ENCODE data around the gene PPM1A. TPM values are rescaled to one million over a fixed set of nuclear protein-coding genes. Genes with fewer than 3 reads are reported as not detected.

The PPM1A gene
- total and polyA plus RNA-seq, 2 of the 13 experiments (the other 11 are each of a cell fraction or from before 2014, with no cell fraction given): 23.3 to 29.8 TPM

- TF ChIP-seq ZNF407 (CRISPR knock-in tag; IDR thresholded peaks at IDR 0.05; ENCODE audit: not compliant biosample characterization) (peak; percentile 86), PAWR (CRISPR knock-in tag; IDR thresholded peaks at IDR 0.05; ENCODE audit: borderline replicate concordance) (no peak), ATF4 (CRISPR knock-in tag; IDR thresholded peaks at IDR 0.05) (peak in 1 of 2 experiments; percentile 69; a peak in 2 of 4 replicates), NCOA1 (CRISPR knock-in tag; IDR thresholded peaks at IDR 0.05) (no peak), RARA (CRISPR knock-in tag; IDR thresholded peaks at IDR 0.05) (no peak), ZNF326 (CRISPR knock-in tag; IDR thresholded peaks at IDR 0.05; ENCODE audit: borderline replicate concordance) (no peak), ZNF207 (IDR thresholded peaks at IDR 0.05; ENCODE audit: borderline replicate concordance) (no peak), ZNF615 (CRISPR knock-in tag; IDR thresholded peaks at IDR 0.05; ENCODE audit: borderline replicate concordance) (no peak), GTF2F1 (IDR thresholded peaks at IDR 0.05; ENCODE audit: low read length) (peak; percentile 66; the same call in 1 of the 2 replicates), NFATC3 (CRISPR knock-in tag; IDR thresholded peaks at IDR 0.05) (no peak), TRIM24 (CRISPR knock-in tag; IDR thresholded peaks at IDR 0.05) (no peak), RFX5 (IDR thresholded peaks at IDR 0.05; ENCODE audit: low read depth, low read length) (peak; percentile 74), ZNF720 (CRISPR knock-in tag; IDR thresholded peaks at IDR 0.05) (no peak), CSRNP1 (CRISPR knock-in tag; IDR thresholded peaks at IDR 0.05) (peak; percentile 40; the same call in 1 of the 2 replicates), ZNF800 (CRISPR knock-in tag; IDR thresholded peaks at IDR 0.05) (no peak)
These were observed at the start of gene PPM1A (continued) for GRCh38 chr14:60248697-60249318.
